Endometrial microvascular endothelial cells (primary cell): Measurements from ENCODE around the gene THAP7. TPM values are rescaled to one million over a fixed set of nuclear protein-coding genes. Genes with fewer than 3 reads are reported as not detected.

ENCODE experiments used
- in situ Hi-C: cut with HindIII; loops from 2 replicates; pipeline ENCODE4 v1.10.0; 2017; ENCODE audit warnings: low sequenced_read_pairs, low pct_unique_long_range_greater_than_20kb; ENCODE audit errors: inconsistent ontology term
- total RNA-seq: library from RNA; depleted of rRNA; stranded (reverse); fragments of >200 nt; gene quantifications from one replicate; pipeline ENCODE4 v1.2.3, GENCODE V29; 2015; ENCODE audit errors: inconsistent ontology term

The THAP7 gene
- total RNA-seq, 1 donor from 2014 or later = 17.0 TPM

GRCh38 chr22:20996598-20997535 lies 5.1 kb downstream of the THAP7 start:
- in situ Hi-C loops = no loop called here

GRCh38 chr22:20996031-20996410 lies 5.9 kb downstream of the THAP7 start:
- in situ Hi-C loops = no loop called here

- in situ Hi-C loops = no loop called here
These were observed 6.4 kb downstream of the THAP7 start for GRCh38 chr22:20995329-20996030.

GRCh38 chr22:20994902-20995241 lies 7.0 kb downstream of the THAP7 start:
- in situ Hi-C loops = no loop called here

GRCh38 chr22:20994128-20994901 lies 7.6 kb downstream of the THAP7 start:
- in situ Hi-C loops = no loop called here

- in situ Hi-C loops = no loop called here
These were observed 8.4 kb downstream of the THAP7 start for GRCh38 chr22:20993304-20994127.

- in situ Hi-C loops = no loop called here
These were observed 9.2 kb downstream of the THAP7 start for GRCh38 chr22:20992456-20993303.

GRCh38 chr22:20992056-20992442 lies 9.9 kb downstream of the THAP7 start:
- in situ Hi-C loops = no loop called here

GRCh38 chr22:20991252-20992055 lies 10.5 kb downstream of the THAP7 start:
- in situ Hi-C loops = no loop called here

- in situ Hi-C loops = no loop called here
These were observed 11.4 kb downstream of the THAP7 start for GRCh38 chr22:20990184-20991180.

GRCh38 chr22:20989323-20990138 lies 12.4 kb downstream of the THAP7 start:
- in situ Hi-C loops = no loop called here

GRCh38 chr22:20988573-20989322 lies 13.2 kb downstream of the THAP7 start:
- in situ Hi-C loops = no loop called here

GRCh38 chr22:20987375-20987774 lies 14.5 kb downstream of the THAP7 start:
- in situ Hi-C loops = no loop called here

GRCh38 chr22:20986365-20986764 lies 15.6 kb downstream of the THAP7 start:
- in situ Hi-C loops = no loop called here

GRCh38 chr22:20985720-20986119 lies 16.2 kb downstream of the THAP7 start:
- in situ Hi-C loops = no loop called here
